Panc1 (cell line): ENCODE measurements around the gene KCNMB2. TPM values are rescaled to one million over a fixed set of nuclear protein-coding genes. Genes with fewer than 3 reads are reported as not detected.

Source experiments
- ATAC-seq: fragments of 200-7000 bp; cut with Tn5 transposase; 2 replicates; pipeline ENCODE4 v1.9.1; 2020; ENCODE audit warnings: mild to moderate bottlenecking, moderate library complexity
- BruUV-seq: library from RNA; stranded (reverse); fragments of 400-500 nt; replicated peaks from 2 replicates; lab custom pipeline; 2021; lab: Mats Ljungman, UMichigan
- CTCF ChIA-PET: fragments of 300-600 bp; sonication (Branson Sonifier 250); formaldehyde crosslinking; loops from one replicate; lab custom pipeline; 2022; ENCODE audit warnings: antibody characterized with exemption; lab: Charles Lee
- POLR2A ChIA-PET: fragments of 300-600 bp; sonication (Branson Sonifier 250); formaldehyde crosslinking; loops from one replicate; lab custom pipeline; 2022; ENCODE audit warnings: antibody characterized with exemption; lab: Charles Lee
- DNase-seq: peaks from one replicate; pipeline ENCODE4 v3.0.0-alpha.2; 2010; ENCODE audit warnings: low read depth, low spot score
- H3K27ac ChIP-seq: 2 replicates; pipeline ENCODE4 v1.5.1; 2011; ENCODE audit warnings: mild to moderate bottlenecking, low read length, inconsistent platforms
- H3K27me3 ChIP-seq: fragments of 200-500 bp; sonication (Bioruptor generic); 2 replicates; pipeline ENCODE4 v1.6.0; 2014; ENCODE audit warnings: low read length, inconsistent platforms; ENCODE audit not compliant: control insufficient read depth, insufficient read depth
- H3K36me3 ChIP-seq: fragments of 200-500 bp; sonication (Bioruptor generic); 2 replicates; pipeline ENCODE4 v1.5.1; 2014; ENCODE audit warnings: inconsistent platforms, mild to moderate bottlenecking, low read length, moderate library complexity; ENCODE audit not compliant: control insufficient read depth, insufficient read depth
- H3K4me1 ChIP-seq: 2 replicates; pipeline ENCODE4 v1.5.1; 2011; ENCODE audit warnings: inconsistent platforms, mild to moderate bottlenecking, low read length, moderate library complexity; ENCODE audit not compliant: control insufficient read depth, insufficient read depth
- H3K4me3 ChIP-seq, 2 experiments: 2 replicates each; pipeline ENCODE4 v1.5.1; 2011 to 2012; ENCODE audit warnings: low read depth in 2 of 2, low read length in 2 of 2, mild to moderate bottlenecking in 2 of 2, inconsistent platforms in 1 of 2, moderate library complexity in 1 of 2
- H3K9me3 ChIP-seq: fragments of 200-500 bp; sonication (Bioruptor generic); 2 replicates; pipeline ENCODE4 v1.5.1; 2014; ENCODE audit warnings: low read depth, mild to moderate bottlenecking, inconsistent platforms, low read length, moderate library complexity; ENCODE audit not compliant: control insufficient read depth, insufficient read depth
- CTCF ChIP-seq: fragments of 450-650 bp; IDR thresholded peaks from 2 replicates; pipeline ENCODE4 v1.5.1; 2017; ENCODE audit warnings: mild to moderate bottlenecking
- POLR2AphosphoS5 ChIP-seq: IDR thresholded peaks from 2 replicates; pipeline ENCODE4 v1.6.1; 2012; ENCODE audit warnings: mild to moderate bottlenecking, low read depth, low read length, moderate library complexity
- REST ChIP-seq, 2 experiments: IDR thresholded peaks; 2 replicates each; pipeline ENCODE4 v1.6.1; 2011 to 2012; ENCODE audit warnings: low read depth in 2 of 2, control low read depth in 1 of 2, low read length in 1 of 2, mild to moderate bottlenecking in 1 of 2, moderate library complexity in 1 of 2; ENCODE audit not compliant: insufficient read depth in 1 of 2
- SIN3A ChIP-seq: IDR thresholded peaks from 2 replicates; pipeline ENCODE4 v1.6.1; 2012; ENCODE audit warnings: low read depth, mild to moderate bottlenecking, low read length, moderate library complexity, borderline replicate concordance; ENCODE audit not compliant: insufficient read depth
- TCF7L2 ChIP-seq: IDR thresholded peaks from 2 replicates; pipeline ENCODE4 v1.6.1; 2011; ENCODE audit warnings: mild to moderate bottlenecking, low read depth, low read length, inconsistent platforms
- in situ Hi-C: cut with HindIII; loops from 2 replicates; pipeline ENCODE4 v1.10.0; 2016; ENCODE audit warnings: low sequenced_read_pairs, low pct_unique_long_range_greater_than_20kb
- intact Hi-C: fragments of 100-400 bp; cut with micrococcal nuclease; formaldehyde crosslinking; loops from one replicate; pipeline ENCODE4 v1.10.0; 2022; ENCODE audit not compliant: unreplicated experiment
- total RNA-seq: library from RNA; stranded (reverse); gene quantifications from one replicate; pipeline ENCODE4 v1.2.1, GENCODE V29; 2021; ENCODE audit not compliant: unreplicated experiment

The KCNMB2 gene
- total RNA-seq, 1 experiment from 2014 or later, result not detected

GRCh38 chr3:178512647-178513046, 23.6 kb upstream of the KCNMB2 start:
- in situ Hi-C loops, result no loop called here
- no peak for ATAC-seq
- Histone ChIP-seq H3K27ac (no peak overlapping the region), H3K4me3 (no peak overlapping the region), H3K36me3 (no peaks in the 10 kb centered on the region), H3K4me1 (no peaks in the 10 kb centered on the region), H3K9me3 (no peaks in the 10 kb centered on the region), H3K27me3 (no peaks in the 10 kb centered on the region)
- DNase-seq, result no peak
- CTCF ChIA-PET, result no interaction called here
- intact Hi-C loops, result no loop called here
- TF ChIP-seq POLR2AphosphoS5 (no peak), CTCF (no peak), SIN3A (no peak), TCF7L2 (no peak), REST (IDR thresholded peaks at IDR 0.05; ENCODE audit: insufficient read depth in 1 of 2, low read depth in 2 of 2, low read length in 1 of 2) (no peak)
- POLR2A ChIA-PET, result no interaction called here
- BruUV-seq, result no TSS peak

GRCh38 chr3:178513546-178514380, 22.5 kb upstream of the KCNMB2 start:
- Histone ChIP-seq H3K4me3 (no peak overlapping the region), H3K27me3 (no peaks in the 10 kb centered on the region), H3K9me3 (no peaks in the 10 kb centered on the region), H3K4me1 (no peaks in the 10 kb centered on the region), H3K27ac (no peak overlapping the region), H3K36me3 (no peaks in the 10 kb centered on the region)
- in situ Hi-C loops (no loop called here), intact Hi-C loops (no loop called here)
- DNase-seq, result no peak
- ChIA-PET POLR2A (no interaction called here), CTCF (no interaction called here)
- TF ChIP-seq SIN3A (no peak), POLR2AphosphoS5 (no peak), CTCF (no peak), TCF7L2 (no peak)
- no peak for ATAC-seq
- no TSS peak for BruUV-seq
